ENCODE results near the gene NLRP7. TPM values are rescaled to one million over a fixed set of nuclear protein-coding genes. Genes with fewer than 3 reads are reported as not detected.
"Not testable (repeated sequence)": the region's sequence is repeated elsewhere in the genome, so short reads cannot be mapped to it uniquely, and the experiment has no call there.

NLRP7 gene
- not detected in 2 replicates for total RNA-seq

GRCh38 chr19:54947381-54947780, at the start of gene NLRP7:
Gene NLRP7, minus strand, starts transcription at chr19:54947530.
- no peaks in the 10 kb centered on the region for H3K36me3 ChIP-seq (ENCODE audit: insufficient read depth, low read length)
- H3K9me3 ChIP-seq (ENCODE audit: low read depth, low read length), result no peaks in the 10 kb centered on the region
- no peak within 1 kb of the TSS for H2AFZ ChIP-seq (ENCODE audit: low read length)

GRCh38 chr19:54995561-54995960, 48.2 kb upstream of the NLRP7 start:
- TF ChIP-seq CTCF (IDR thresholded peaks at IDR 0.05; ENCODE audit: extremely low read depth, low read depth, low read length), result no peak
- H2AFZ ChIP-seq (ENCODE audit: low read length), result no peak overlapping the region

More at GRCh38 chr19:54947381-54947780, at the start of gene NLRP7:
- Histone ChIP-seq H3K27me3 (ENCODE audit: insufficient read depth, low read length) (no peaks in the 10 kb centered on the region), H3K27ac (ENCODE audit: low read depth, low read length) (no peak within 1 kb of the TSS), H3K4me1 (ENCODE audit: insufficient read depth, low read length) (no peaks in the 10 kb centered on the region), H3K4me2 (ENCODE audit: insufficient read depth, low read length) (no peak within 1 kb of the TSS), H3K79me2 (ENCODE audit: insufficient read depth, low read length) (no peaks in the 10 kb centered on the region), H3K4me3 (ENCODE audit: insufficient read depth, low read length) (no peak within 1 kb of the TSS), H4K20me1 (ENCODE audit: insufficient read depth, low read length) (no peaks in the 10 kb centered on the region)
- no peak for TF ChIP-seq CTCF (IDR thresholded peaks at IDR 0.05; ENCODE audit: extremely low read depth, low read depth, low read length)
- no peak for DNase-seq (ENCODE audit: insufficient read length, low spot score, missing footprints)

GRCh38 chr19:54989531-54989930, 42.2 kb upstream of the NLRP7 start:
- not testable (repeated sequence) for H3K79me2 ChIP-seq (ENCODE audit: insufficient read depth, low read length); H2AFZ ChIP-seq (ENCODE audit: low read length); H3K36me3 ChIP-seq (ENCODE audit: insufficient read depth, low read length); H3K27ac ChIP-seq (ENCODE audit: low read depth, low read length); H3K4me3 ChIP-seq (ENCODE audit: insufficient read depth, low read length); DNase-seq (ENCODE audit: insufficient read length, low spot score, missing footprints); H3K4me2 ChIP-seq (ENCODE audit: insufficient read depth, low read length); H4K20me1 ChIP-seq (ENCODE audit: insufficient read depth, low read length); H3K9me3 ChIP-seq (ENCODE audit: low read depth, low read length); H3K27me3 ChIP-seq (ENCODE audit: insufficient read depth, low read length); H3K4me1 ChIP-seq (ENCODE audit: insufficient read depth, low read length)

More at GRCh38 chr19:54995561-54995960, 48.2 kb upstream of the NLRP7 start:
- no peaks in the 10 kb centered on the region for H3K36me3 ChIP-seq (ENCODE audit: insufficient read depth, low read length)
- H4K20me1 ChIP-seq (ENCODE audit: insufficient read depth, low read length), result no peaks in the 10 kb centered on the region
- H3K4me1 ChIP-seq (ENCODE audit: insufficient read depth, low read length), result no peaks in the 10 kb centered on the region
- DNase-seq (ENCODE audit: insufficient read length, low spot score, missing footprints), result no peak
- no peak overlapping the region for H3K27ac ChIP-seq (ENCODE audit: low read depth, low read length)
- no peak overlapping the region for H3K4me2 ChIP-seq (ENCODE audit: insufficient read depth, low read length)
- no peaks in the 10 kb centered on the region for H3K27me3 ChIP-seq (ENCODE audit: insufficient read depth, low read length)
- no peaks in the 10 kb centered on the region for H3K9me3 ChIP-seq (ENCODE audit: low read depth, low read length)
- H3K4me3 ChIP-seq (ENCODE audit: insufficient read depth, low read length), result no peak overlapping the region
- H3K79me2 ChIP-seq (ENCODE audit: insufficient read depth, low read length), result no peaks in the 10 kb centered on the region

GRCh38 chr19:54982562-54982961, 35.2 kb upstream of the NLRP7 start:
- DNase-seq (ENCODE audit: insufficient read length, low spot score, missing footprints); H3K9me3 ChIP-seq (ENCODE audit: low read depth, low read length); H3K27ac ChIP-seq (ENCODE audit: low read depth, low read length): not testable (repeated sequence)

GRCh38 chr19:54973229-54974090, 26.1 kb upstream of the NLRP7 start:
- H3K4me3 ChIP-seq (ENCODE audit: insufficient read depth, low read length); H2AFZ ChIP-seq (ENCODE audit: low read length); H4K20me1 ChIP-seq (ENCODE audit: insufficient read depth, low read length); H3K9me3 ChIP-seq (ENCODE audit: low read depth, low read length); H3K79me2 ChIP-seq (ENCODE audit: insufficient read depth, low read length); H3K27ac ChIP-seq (ENCODE audit: low read depth, low read length); H3K27me3 ChIP-seq (ENCODE audit: insufficient read depth, low read length); H3K4me2 ChIP-seq (ENCODE audit: insufficient read depth, low read length); H3K4me1 ChIP-seq (ENCODE audit: insufficient read depth, low read length); DNase-seq (ENCODE audit: insufficient read length, low spot score, missing footprints); H3K36me3 ChIP-seq (ENCODE audit: insufficient read depth, low read length): not testable (repeated sequence)

More at GRCh38 chr19:54982562-54982961, 35.2 kb upstream of the NLRP7 start:
- H2AFZ ChIP-seq (ENCODE audit: low read length); H4K20me1 ChIP-seq (ENCODE audit: insufficient read depth, low read length); H3K36me3 ChIP-seq (ENCODE audit: insufficient read depth, low read length); H3K79me2 ChIP-seq (ENCODE audit: insufficient read depth, low read length); H3K27me3 ChIP-seq (ENCODE audit: insufficient read depth, low read length); H3K4me2 ChIP-seq (ENCODE audit: insufficient read depth, low read length); H3K4me1 ChIP-seq (ENCODE audit: insufficient read depth, low read length); H3K4me3 ChIP-seq (ENCODE audit: insufficient read depth, low read length): not testable (repeated sequence)

- not testable (repeated sequence) for H3K4me2 ChIP-seq (ENCODE audit: insufficient read depth, low read length); H2AFZ ChIP-seq (ENCODE audit: low read length); H3K9me3 ChIP-seq (ENCODE audit: low read depth, low read length); H3K27ac ChIP-seq (ENCODE audit: low read depth, low read length); H4K20me1 ChIP-seq (ENCODE audit: insufficient read depth, low read length); H3K4me3 ChIP-seq (ENCODE audit: insufficient read depth, low read length); H3K4me1 ChIP-seq (ENCODE audit: insufficient read depth, low read length); H3K79me2 ChIP-seq (ENCODE audit: insufficient read depth, low read length); H3K36me3 ChIP-seq (ENCODE audit: insufficient read depth, low read length); H3K27me3 ChIP-seq (ENCODE audit: insufficient read depth, low read length); DNase-seq (ENCODE audit: insufficient read length, low spot score, missing footprints)
Measured at GRCh38 chr19:54971446-54971845, 24.1 kb upstream of the NLRP7 start.
